K562 (cell line): ENCODE results near the gene DCP1B. TPM values are rescaled to one million over a fixed set of nuclear protein-coding genes. Genes with fewer than 3 reads are reported as not detected.

Experiments
- ELF2 ChIP-seq: fragments of 250-450 bp; sonication (Bioruptor Pico); IDR thresholded peaks from 2 replicates; pipeline ENCODE4 v1.5.0; 2021; ENCODE audit warnings: mild to moderate bottlenecking
- FIP1L1 ChIP-seq: fragments of 200-400 bp; formaldehyde crosslinking; IDR thresholded peaks from 2 replicates; pipeline ENCODE4 v1.6.1; 2018; ENCODE audit warnings: mild to moderate bottlenecking, low read depth, low read length; ENCODE audit not compliant: poor library complexity, severe bottlenecking
- FOXP1 ChIP-seq: sonication (generic); formaldehyde crosslinking; IDR thresholded peaks from 2 replicates; pipeline ENCODE4 v1.8.0; 2022; ENCODE audit warnings: mild to moderate bottlenecking, missing genetic modification reagents
- HOXB6 ChIP-seq: fragments of 250-450 bp; sonication (Bioruptor Pico); IDR thresholded peaks from 2 replicates; pipeline ENCODE4 v1.5.1; 2022; ENCODE audit warnings: mild to moderate bottlenecking, borderline replicate concordance
- L3MBTL2 ChIP-seq: fragments of 450-650 bp; IDR thresholded peaks from 2 replicates; pipeline ENCODE4 v1.6.1; 2016; ENCODE audit warnings: mild to moderate bottlenecking, moderate library complexity
- MEIS2 ChIP-seq: fragments of 450-650 bp; IDR thresholded peaks from 2 replicates; pipeline ENCODE4 v1.6.1; 2014; ENCODE audit warnings: mild to moderate bottlenecking; ENCODE audit not compliant: partially characterized antibody
- MNT ChIP-seq, 2 experiments: fragments of 450-650 bp; conservative IDR thresholded peaks; 2 replicates each; pipeline ENCODE4 v1.6.1; 2017; ENCODE audit warnings: mild to moderate bottlenecking in 2 of 2, moderate library complexity in 2 of 2
- MYBL2 ChIP-seq, 2 experiments: fragments of 450-650 bp in 1 of 2; sonication (generic) in 1 of 2; formaldehyde crosslinking in 1 of 2; IDR thresholded peaks; 2 replicates each; pipeline versions ENCODE4 v1.6.1 to v1.8.1; 2017 to 2022; ENCODE audit warnings: borderline replicate concordance in 1 of 2, inconsistent platforms in 1 of 2, low read depth in 1 of 2, mild to moderate bottlenecking in 1 of 2, missing genetic modification reagents in 1 of 2, moderate library complexity in 1 of 2
- NFIC ChIP-seq: fragments of 450-650 bp; IDR thresholded peaks from 2 replicates; pipeline ENCODE4 v1.6.1; 2017; ENCODE audit warnings: mild to moderate bottlenecking, inconsistent platforms
- POLR2G ChIP-seq: fragments of 200-400 bp; formaldehyde crosslinking; IDR thresholded peaks from 2 replicates; pipeline ENCODE4 v1.6.1; 2017; ENCODE audit warnings: low read depth, mild to moderate bottlenecking, antibody characterized with exemption, low read length, moderate library complexity
- RB1 ChIP-seq: fragments of 450-650 bp; IDR thresholded peaks from 2 replicates; pipeline ENCODE4 v1.6.1; 2017; ENCODE audit warnings: low read depth, mild to moderate bottlenecking
- RFX5 ChIP-seq: IDR thresholded peaks from 2 replicates; pipeline ENCODE4 v1.6.1; 2011; ENCODE audit warnings: low read depth, mild to moderate bottlenecking, improper control_type of control experiment, low read length
- STAG1 ChIP-seq: sonication (generic); formaldehyde crosslinking; IDR thresholded peaks from 2 replicates; pipeline ENCODE4 v1.5.0; 2020; ENCODE audit warnings: missing genetic modification reagents, borderline replicate concordance
- WHSC1 ChIP-seq: IDR thresholded peaks from one replicate; pipeline ENCODE4 v1.6.1; 2012; ENCODE audit warnings: low read length, control low read depth, inconsistent platforms
- ZBTB8A ChIP-seq: fragments of 450-650 bp; IDR thresholded peaks from 2 replicates; pipeline ENCODE4 v1.6.1; 2018; ENCODE audit warnings: mild to moderate bottlenecking, moderate library complexity; ENCODE audit not compliant: partially characterized antibody
- ZNF232 ChIP-seq: sonication (generic); formaldehyde crosslinking; IDR thresholded peaks from 2 replicates; pipeline ENCODE4 v1.8.0; 2022; ENCODE audit warnings: mild to moderate bottlenecking, missing genetic modification reagents
- ZNF274 ChIP-seq: IDR thresholded peaks from 2 replicates; pipeline ENCODE4 v1.6.1; 2011; ENCODE audit warnings: low read depth, mild to moderate bottlenecking, low read length, moderate library complexity, borderline replicate concordance
- ZNF507 ChIP-seq: conservative IDR thresholded peaks from 2 replicates; pipeline ENCODE4 v1.6.1; 2017; ENCODE audit warnings: missing genetic modification characterization, missing compliant biosample characterization
- ZNF512 ChIP-seq: IDR thresholded peaks from 2 replicates; pipeline ENCODE4 v1.6.1; 2016; ENCODE audit warnings: missing genetic modification characterization, missing compliant biosample characterization
- polyA plus RNA-seq, 8 experiments: library from polyadenylated mRNA; depleted of rRNA in 4 of 8; stranded (reverse) in 5 of 8; unstranded in 3 of 8; fragments of >200 nt; fragmentation: Nextera tagmentation in 2 of 8; fragmentation: Illumina TruSeq in 1 of 8; extraction: Ambion mirVana in 2 of 8; extraction: Trizol in 1 of 8; gene quantifications; 2 replicates each; pipeline versions ENCODE4 v1.2.1 to v1.2.3, GENCODE V29; 2011 to 2014; ENCODE audit warnings: inconsistent platforms in 1 of 8, missing spikeins in 1 of 8
- total RNA-seq, 7 experiments: library from RNA; depleted of rRNA in 6 of 7; stranded (reverse); fragments of >200 nt in 6 of 7; fragmentation: Illumina TruSeq in 2 of 7; extraction: Trizol in 2 of 7; gene quantifications; 2 replicates each; pipeline versions ENCODE4 v1.2.1 to v1.2.3, GENCODE V29; 2011 to 2021; ENCODE audit warnings: low replicate concordance in 1 of 7
- TF ChIP-seq, protein P1 (sequence below): fragments of 450-650 bp; IDR thresholded peaks from one replicate; pipeline ENCODE4 v1.6.1; 2018; ENCODE audit warnings: mild to moderate bottlenecking, moderate library complexity; ENCODE audit not compliant: partially characterized antibody
- TF ChIP-seq, protein P2 (sequence below): fragments of 250-450 bp; sonication (Bioruptor Pico); IDR thresholded peaks from 2 replicates; pipeline ENCODE4 v1.8.0; 2021; ENCODE audit warnings: moderate library complexity, mild to moderate bottlenecking, inconsistent platforms
- TF ChIP-seq, protein P3 (sequence below): fragments of 250-450 bp; sonication (Bioruptor Pico); IDR thresholded peaks from 2 replicates; pipeline ENCODE4 v1.4.0; 2020; ENCODE audit warnings: mild to moderate bottlenecking

The DCP1B gene
- total and polyA plus RNA-seq, 9 of the 15 experiments (the other 6 are each of a cell fraction or from before 2014, with no cell fraction given) = 0.83 to 7.3 (median 3.4) TPM

- TF ChIP-seq MEIS2 (peak; percentile 51), MYBL2 (IDR thresholded peaks at IDR 0.05; ENCODE audit: low read depth) (no peak), MYBL2 (CRISPR knock-in tag; IDR thresholded peaks at IDR 0.05; ENCODE audit: borderline replicate concordance) (no peak), L3MBTL2 (peak; percentile 95), ZBTB8A (no peak), MNT (conservative IDR thresholded peaks at IDR 0.05) (0 out of 4 replicates have a peak, but pooled peaks of 1 of the 2 experiments have one; percentile 22), STAG1 (CRISPR knock-in tag) (peak; percentile 55; the same call in 1 of the 2 replicates), ZNF512 (tag) (peak; percentile 68), POLR2G (no peak), WHSC1 (no peak), RFX5 (no peak), ZNF507 (no peak), FIP1L1 (no peak), ZNF274 (no peak), NFIC (no peak), ZNF232 (CRISPR knock-in tag) (no peak), FOXP1 (no peak), RB1 (peak; percentile 86), ELF2 (CRISPR knock-in tag) (no peak), HOXB6 (CRISPR knock-in tag) (no peak)
- TF ChIP-seq, protein P1, sequence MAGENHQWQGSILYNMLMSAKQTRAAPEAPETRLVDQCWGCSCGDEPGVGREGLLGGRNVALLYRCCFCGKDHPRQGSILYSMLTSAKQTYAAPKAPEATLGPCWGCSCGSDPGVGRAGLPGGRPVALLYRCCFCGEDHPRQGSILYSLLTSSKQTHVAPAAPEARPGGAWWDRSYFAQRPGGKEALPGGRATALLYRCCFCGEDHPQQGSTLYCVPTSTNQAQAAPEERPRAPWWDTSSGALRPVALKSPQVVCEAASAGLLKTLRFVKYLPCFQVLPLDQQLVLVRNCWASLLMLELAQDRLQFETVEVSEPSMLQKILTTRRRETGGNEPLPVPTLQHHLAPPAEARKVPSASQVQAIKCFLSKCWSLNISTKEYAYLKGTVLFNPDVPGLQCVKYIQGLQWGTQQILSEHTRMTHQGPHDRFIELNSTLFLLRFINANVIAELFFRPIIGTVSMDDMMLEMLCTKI = no peak
- TF ChIP-seq, protein P2, sequence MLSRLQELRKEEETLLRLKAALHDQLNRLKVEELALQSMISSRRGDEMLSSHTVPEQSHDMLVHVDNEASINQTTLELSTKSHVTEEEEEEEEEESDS (CRISPR knock-in tag) = no peak
- TF ChIP-seq, protein P3, sequence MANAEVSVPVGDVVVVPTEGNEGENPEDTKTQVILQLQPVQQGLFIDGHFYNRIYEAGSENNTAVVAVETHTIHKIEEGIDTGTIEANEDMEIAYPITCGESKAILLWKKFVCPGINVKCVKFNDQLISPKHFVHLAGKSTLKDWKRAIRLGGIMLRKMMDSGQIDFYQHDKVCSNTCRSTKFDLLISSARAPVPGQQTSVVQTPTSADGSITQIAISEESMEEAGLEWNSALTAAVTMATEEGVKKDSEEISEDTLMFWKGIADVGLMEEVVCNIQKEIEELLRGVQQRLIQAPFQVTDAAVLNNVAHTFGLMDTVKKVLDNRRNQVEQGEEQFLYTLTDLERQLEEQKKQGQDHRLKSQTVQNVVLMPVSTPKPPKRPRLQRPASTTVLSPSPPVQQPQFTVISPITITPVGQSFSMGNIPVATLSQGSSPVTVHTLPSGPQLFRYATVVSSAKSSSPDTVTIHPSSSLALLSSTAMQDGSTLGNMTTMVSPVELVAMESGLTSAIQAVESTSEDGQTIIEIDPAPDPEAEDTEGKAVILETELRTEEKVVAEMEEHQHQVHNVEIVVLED (CRISPR knock-in tag) = peak; percentile 43; the same call in 1 of the 2 replicates
These were observed 30.6 kb upstream of the DCP1B start (continued) for GRCh38 chr12:2034633-2035430.
